GM19452 (cell line): ENCODE results near the gene HAX1.
"Not testable (repeated sequence)": the region's sequence is repeated elsewhere in the genome, so short reads cannot be mapped to it uniquely, and the experiment has no call there.

ENCODE experiments used
- ATAC-seq: cut with Tn5 transposase; IDR thresholded peaks from one replicate; pipeline ENCODE4 v1.9.1; 2021; ENCODE audit not compliant: unreplicated experiment

Gene HAX1

GRCh38 chr1:154272217-154272998, at the start of gene HAX1:
Gene HAX1, plus strand, starts transcription at chr1:154272629. Its CDS starts 95 bp downstream, at chr1:154272724.
- peak; percentile 88 for ATAC-seq

DNA sequence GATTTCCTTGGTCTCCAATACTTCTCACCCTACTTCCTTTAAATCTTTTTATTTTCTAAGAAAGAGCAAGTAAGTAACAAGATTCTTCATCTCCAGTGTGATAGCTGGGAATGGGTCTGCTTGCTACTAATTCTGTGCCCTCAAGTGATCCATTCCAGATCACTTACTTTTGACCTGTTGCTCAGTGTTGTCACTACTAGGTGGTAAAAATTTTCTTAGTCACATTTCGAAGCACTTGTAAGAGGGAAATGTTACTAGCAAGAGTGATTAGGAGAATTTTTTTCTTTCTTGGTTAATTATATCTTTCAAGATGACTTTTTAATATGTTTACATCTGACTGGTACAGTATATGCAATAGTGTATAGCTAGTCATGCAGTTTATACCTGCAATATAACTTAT, 49.5 kb upstream of the HAX1 start:
- ATAC-seq: no peak

- ATAC-seq: no peak
These were observed 48.8 kb upstream of the HAX1 start for GRCh38 chr1:154223621-154224020.

DNA sequence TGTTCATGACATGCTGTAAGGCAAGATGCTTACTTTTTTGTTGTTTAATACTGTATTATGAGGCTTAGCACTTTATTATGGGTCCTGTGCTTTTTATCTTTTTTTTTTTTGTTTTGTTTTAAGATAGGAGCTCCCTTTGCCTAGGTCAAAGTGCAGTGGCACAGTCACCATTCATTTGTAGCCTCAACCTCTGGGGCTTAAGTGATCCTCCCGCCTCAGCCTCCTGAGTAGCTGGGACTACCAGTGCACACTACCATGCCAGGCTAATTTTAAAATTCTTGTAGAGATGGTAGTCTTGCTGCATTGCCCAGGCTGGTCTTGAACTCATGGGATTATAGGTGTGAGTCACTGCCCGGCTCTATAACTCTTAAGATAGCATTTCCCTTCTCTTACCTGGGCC, 47.1 kb upstream of the HAX1 start:
- no peak for ATAC-seq

GRCh38 chr1:154231112-154231511, 41.3 kb upstream of the HAX1 start:
- not testable (repeated sequence) for ATAC-seq

GRCh38 chr1:154233127-154233526, 39.3 kb upstream of the HAX1 start:
- ATAC-seq: not testable (repeated sequence)

GRCh38 chr1:154236855-154237254, 35.6 kb upstream of the HAX1 start:
- ATAC-seq: no peak

- ATAC-seq: no peak
These were observed 35.0 kb upstream of the HAX1 start for GRCh38 chr1:154237435-154237834.

DNA sequence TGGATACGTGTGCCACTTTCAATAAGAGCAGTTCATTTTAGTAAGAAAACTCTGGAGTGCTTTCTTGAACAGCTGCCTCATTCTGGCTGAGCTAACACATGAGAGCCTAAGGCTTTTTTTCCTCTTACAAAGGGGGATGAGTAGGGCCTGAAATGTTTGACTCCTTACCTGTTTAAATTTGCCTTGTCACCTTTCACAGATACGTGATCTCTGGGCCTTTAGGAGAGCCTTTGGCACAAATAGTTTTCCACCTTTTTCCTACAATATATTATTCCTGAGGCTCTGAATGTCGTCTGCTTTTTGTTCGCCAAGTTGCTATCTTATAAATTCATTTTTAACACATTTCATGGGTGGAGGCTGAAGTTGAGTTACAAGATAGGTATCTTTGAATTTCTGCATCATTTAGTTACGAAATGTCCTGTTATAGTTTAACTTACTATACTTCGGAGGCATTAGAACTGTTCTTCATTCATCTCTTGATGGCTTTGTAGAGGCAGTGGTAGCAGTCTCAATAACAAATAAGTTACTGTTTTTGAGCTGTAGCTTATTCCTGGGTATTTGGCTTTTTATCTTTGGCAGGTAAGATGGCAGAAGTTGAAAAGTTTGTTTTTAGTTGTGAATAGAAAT, 34.4 kb upstream of the HAX1 start:
- no peak for ATAC-seq

DNA sequence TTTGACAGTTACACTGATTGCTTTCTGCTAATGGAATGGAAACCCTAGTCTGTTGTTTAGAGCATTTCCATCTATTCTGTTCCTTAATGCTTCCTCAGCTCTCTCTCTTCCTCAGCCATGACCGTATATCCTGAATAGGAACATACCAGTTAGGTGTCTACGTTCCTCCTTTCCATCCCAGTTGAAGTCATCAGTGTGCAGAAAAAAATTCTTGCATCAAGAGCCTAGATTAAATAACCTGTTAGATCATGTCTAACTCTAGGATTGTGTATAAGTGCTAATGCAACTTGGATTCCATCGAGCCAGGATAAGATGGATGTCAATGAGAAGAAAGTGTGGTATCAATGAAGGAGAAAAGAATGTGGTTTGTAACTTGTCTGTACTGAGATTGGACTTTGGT, 32.9 kb upstream of the HAX1 start:
- ATAC-seq: no peak

GRCh38 chr1:154240294-154240833, 32.1 kb upstream of the HAX1 start:
- no peak for ATAC-seq

DNA sequence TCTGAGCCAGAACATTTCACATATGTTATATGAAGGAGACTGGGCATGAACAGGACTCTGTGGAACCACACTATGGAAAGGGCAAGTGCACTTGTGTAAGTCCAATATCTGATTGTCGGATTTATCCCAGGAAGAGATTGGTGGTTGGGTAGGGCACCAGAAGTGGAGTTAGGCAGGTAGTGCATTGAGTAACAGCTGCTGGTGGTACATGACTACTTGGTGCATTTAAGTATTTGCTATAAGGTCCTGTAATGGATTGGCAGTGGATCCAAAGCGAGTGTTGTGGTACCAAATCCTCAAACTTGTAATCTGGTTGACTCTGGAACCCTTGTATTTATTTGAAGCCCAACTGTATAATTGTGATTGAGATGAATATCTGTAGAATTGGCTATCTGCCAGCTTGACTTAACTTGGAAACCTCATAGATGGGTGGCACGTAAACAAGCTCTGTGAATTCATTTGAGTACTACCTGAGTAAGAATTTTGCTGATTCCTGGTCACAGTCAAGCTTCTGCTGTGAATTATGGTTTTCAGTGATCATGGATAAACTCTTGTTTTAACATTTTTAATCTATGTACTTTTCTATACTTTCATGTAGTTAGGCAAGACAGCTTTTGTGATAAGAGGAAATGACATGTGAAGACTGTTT, 30.6 kb upstream of the HAX1 start:
- no peak for ATAC-seq

GRCh38 chr1:154253671-154254070, 18.8 kb upstream of the HAX1 start:
- no peak for ATAC-seq

DNA sequence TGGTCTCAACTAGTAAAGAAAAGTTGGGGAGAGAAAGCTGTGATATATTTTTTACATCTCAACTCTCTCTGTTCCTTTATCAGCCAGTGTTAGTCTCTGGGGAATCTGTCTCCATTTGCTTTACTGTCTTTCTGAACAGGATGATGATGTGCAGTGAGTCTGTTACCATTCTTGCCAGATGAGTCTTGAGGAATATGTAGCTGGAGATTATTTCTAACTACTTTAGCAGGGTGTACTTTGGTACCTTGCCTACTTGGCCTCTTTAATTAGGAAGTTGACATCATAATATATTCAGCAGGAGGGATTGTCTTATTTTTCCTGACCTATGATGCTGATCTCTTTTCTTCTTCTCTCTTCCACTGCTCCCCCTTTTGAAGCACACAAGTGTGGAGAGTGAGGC, 15.7 kb upstream of the HAX1 start:
- no peak for ATAC-seq

GRCh38 chr1:154258784-154259183, 13.6 kb upstream of the HAX1 start:
- ATAC-seq: no peak

GRCh38 chr1:154260127-154260526, 12.3 kb upstream of the HAX1 start:
- no peak for ATAC-seq

GRCh38 chr1:154263465-154264332, 8.7 kb upstream of the HAX1 start:
- ATAC-seq: no peak

GRCh38 chr1:154264454-154264853, 8.0 kb upstream of the HAX1 start:
- ATAC-seq: no peak

DNA sequence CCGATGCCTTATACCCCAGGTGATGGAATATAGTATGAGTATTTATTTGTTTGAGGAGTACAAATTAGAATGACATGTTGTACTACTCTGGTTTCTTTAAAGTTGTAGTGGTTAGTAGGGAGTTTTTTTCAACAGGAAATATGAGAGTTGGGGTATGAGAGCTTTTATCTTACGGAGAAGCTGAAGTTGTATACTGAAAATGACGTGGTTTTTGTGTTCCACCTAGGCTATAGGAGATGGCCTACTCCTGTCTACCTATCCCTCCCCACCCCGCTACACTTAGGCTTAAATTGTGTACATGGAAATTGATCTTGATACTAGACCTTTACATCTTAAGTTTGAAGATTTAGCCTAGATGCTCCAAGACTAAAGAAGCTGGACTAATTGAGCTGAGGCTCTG, 6.8 kb upstream of the HAX1 start:
- no peak for ATAC-seq

GRCh38 chr1:154270833-154271232, 1.6 kb upstream of the HAX1 start:
- no peak for ATAC-seq

DNA sequence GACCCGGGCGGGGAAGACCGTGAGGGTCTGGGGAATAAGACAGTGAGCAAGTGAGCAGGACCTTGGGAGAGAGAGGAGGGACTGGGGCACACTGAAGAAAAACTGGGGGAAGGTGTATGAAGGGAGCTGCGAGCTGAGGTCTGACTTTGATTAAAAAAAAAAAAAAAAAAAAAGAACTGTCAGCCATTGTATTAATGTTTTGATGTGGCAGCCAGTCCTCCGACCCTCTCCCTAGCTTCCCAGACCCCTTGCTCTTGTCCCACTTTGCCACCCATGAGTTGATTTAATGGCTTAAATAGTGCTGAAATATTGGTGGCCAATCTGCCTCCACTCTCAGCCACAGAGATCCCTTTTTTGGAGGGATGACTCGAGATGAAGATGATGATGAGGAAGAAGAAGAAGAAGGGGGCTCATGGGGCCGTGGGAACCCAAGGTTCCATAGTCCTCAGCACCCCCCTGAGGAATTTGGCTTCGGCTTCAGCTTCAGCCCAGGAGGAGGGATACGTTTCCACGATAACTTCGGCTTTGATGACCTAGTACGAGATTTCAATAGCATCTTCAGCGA, 652 bp downstream of the HAX1 start:
- ATAC-seq: no peak
